GM18517 (cell line): ENCODE results near the gene LRRC74B.

ENCODE experiments used
- ATAC-seq: cut with Tn5 transposase; IDR thresholded peaks from one replicate; pipeline ENCODE4 v1.9.1; 2021; ENCODE audit warnings: mild to moderate bottlenecking, moderate library complexity; ENCODE audit not compliant: unreplicated experiment

LRRC74B gene

DNA sequence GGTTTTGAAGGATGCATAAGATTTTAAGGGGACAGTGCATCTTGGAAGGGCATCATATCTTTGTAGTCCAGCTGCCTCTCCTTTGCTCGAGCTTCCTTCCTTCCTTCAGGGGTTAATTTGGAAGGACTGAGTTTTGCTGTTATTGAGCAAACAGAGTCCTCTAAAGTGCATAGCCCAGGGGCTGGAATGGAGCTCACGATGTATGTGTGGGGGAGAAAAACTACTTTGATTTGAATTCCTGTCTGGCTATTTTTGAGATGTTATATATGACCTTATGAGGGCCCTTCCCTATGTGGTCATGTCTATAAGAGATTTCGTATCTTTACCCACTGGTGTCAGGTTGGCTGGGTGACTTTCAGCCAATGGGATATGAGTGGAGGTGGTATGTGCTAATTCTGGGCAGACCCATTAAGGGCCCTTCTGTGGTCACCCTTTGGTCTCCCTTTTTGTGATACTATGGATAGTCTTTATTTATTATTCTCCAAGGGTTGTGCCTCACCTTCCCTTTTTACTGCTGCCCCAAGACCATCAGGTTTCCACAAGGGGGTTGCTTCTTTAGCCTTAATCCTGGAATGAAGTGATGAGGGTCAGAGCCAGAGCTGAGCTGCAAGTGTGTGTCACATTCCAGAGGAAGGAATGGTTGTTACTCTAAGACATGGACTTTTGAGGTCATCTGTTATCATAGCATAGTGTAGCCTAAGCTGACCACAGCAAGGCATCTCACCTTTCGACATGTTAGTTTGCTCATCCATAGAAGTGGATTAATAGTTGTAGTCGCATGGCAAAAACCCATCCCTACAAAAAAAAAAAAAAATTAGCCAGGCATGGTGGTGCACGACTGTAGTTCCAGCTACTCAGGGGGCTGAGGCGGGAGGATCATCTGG is 54.6 kb downstream of the LRRC74B start:
- ATAC-seq: no peak

DNA sequence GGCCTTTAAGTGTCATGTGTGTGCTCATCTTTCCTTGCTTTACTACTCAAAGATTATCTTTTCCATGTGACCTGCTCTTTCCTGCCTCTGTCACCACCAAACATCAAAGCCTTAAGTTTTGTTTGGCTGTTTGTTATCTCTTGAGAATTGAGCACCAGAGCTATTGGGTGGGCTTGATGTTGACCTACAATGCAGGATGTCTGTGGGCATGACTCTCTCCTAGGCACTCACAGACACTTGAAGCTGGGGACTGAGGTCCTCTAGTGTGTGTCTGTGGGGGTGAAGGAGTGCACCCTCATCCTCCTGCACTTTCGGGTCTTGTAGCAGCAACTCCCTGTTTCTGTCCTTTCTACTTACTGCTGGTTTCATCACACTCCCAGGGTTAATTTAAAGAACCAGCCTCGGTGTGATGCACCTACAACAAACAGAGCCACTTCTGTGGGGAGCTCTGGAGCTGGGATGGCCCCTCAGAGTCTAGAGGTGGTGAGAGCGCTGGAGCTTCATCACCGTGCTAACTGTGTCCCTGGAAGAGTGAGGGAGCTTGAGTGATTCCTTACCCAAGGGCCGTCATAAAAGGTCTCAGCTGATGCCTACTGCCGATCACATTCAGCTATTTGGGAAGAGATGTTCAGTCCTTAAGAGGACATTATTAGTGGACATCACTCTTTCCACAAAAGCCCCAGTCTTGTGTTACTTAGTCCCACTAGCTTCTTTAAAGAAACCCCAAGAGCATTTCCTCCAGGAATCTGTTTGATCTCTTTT is 56.3 kb downstream of the LRRC74B start:
- no peak for ATAC-seq

DNA sequence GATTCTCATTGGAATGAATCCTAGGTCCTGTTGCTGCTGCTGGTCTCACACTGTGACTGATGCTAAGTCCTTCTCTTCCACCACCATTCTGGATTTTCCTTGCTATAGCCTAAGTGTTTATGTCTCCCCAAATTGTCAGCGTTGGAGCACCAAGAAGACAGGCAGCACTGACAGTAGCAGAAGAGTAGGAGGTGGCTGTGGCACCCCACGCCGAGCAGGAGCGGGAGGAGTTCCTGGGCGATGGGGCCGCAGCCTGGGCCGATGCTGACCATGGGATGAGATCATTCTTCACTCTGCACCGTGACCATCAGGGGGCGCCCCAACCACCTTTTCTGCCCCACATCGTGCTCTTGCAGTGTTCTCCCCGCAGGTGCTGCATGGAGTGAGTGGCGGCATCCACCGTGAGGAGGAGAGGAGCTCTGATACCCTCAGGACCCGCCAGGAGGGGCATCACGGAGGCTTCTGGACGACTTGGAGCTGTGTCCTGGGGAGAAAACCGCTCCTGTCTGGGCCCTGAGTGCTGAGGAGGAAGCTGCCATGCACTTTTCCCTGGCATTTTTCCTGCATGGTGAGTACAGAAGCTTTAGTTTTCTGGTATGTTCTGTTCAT is 57.0 kb downstream of the LRRC74B start:
- no peak for ATAC-seq

DNA sequence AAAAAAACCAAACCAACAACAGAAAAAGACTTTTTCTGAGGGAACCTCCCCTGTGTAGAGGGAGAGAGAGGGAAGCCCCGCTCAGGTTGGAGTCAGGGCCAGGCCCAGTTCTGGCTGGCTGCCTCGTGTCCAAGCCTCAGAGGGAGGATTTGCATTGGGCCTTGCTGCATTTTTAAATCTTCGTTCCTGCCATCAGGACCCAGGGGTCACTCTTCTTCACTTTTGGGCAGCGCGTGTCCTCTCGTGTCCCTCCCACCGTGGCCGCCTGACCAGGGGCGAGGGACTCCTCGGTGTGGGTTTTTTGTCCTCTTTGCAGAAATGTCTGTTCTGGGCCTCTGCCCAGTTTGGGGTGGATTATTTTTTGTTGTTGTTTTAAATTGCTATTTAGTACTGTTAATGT is 57.9 kb downstream of the LRRC74B start:
- ATAC-seq: no peak

DNA sequence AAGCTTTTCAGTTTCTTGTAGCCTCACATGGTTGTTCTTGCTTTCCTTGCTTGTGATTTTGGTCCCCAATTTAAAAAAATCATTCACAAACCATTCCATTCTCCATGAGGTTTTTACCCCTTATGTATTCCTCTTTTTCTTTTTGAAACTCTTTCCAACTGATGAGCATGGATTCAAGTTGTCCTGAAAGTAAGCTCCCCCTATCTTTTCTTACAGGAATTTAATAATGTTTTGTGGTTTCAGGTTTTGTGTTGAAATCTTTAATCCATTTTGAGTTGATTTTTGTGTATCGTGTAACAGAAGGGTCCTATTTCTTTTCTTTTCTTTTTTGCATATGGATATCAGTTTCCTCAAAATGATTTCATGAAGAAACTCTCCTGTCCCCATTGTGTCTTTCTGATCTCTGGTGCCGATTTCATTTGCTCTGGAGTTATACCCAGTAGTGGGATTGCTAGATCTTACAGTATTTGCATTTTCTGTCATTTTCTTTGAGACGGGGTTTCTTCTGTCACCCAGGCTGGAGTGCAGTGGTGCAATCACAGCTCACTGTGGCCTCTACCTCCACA is 58.5 kb downstream of the LRRC74B start:
- ATAC-seq: no peak

DNA sequence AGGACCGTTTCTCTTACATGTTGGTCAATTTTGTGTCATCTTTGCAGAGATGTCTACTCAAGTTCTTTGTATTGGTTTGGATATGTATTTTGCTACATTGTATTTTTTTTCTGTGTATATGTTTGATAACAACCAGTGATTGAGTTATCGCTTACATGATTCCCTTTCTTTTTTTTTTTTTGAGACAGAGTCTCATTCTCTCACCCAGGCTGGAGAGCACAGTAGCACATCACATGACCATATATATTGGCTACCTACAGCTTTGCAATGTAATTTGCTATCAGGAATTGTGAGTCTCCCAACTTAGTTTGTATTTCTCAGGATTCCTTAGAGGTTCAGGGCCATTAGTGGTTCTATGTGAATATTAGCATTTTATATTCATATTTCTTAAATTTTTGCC is 59.5 kb downstream of the LRRC74B start:
- ATAC-seq: no peak

DNA sequence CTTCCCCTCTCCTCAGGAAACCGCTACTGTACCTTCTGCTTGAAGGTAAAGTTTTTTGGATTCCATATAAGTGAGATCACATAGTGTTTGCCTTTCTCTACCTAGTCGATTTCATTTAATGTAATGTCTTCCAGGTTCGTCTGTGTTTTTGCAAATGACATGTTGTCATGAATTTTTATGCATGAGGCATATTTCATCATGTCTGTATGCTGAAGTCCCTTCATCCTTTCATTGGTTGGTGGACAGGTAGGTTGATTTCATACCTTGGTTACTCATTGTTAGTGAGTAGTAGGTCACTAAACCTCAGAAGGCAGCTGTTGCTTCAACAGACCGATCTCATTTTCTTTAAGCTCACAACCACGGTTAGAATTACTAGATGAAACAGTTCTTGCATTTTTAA is 60.3 kb downstream of the LRRC74B start:
- ATAC-seq: no peak

DNA sequence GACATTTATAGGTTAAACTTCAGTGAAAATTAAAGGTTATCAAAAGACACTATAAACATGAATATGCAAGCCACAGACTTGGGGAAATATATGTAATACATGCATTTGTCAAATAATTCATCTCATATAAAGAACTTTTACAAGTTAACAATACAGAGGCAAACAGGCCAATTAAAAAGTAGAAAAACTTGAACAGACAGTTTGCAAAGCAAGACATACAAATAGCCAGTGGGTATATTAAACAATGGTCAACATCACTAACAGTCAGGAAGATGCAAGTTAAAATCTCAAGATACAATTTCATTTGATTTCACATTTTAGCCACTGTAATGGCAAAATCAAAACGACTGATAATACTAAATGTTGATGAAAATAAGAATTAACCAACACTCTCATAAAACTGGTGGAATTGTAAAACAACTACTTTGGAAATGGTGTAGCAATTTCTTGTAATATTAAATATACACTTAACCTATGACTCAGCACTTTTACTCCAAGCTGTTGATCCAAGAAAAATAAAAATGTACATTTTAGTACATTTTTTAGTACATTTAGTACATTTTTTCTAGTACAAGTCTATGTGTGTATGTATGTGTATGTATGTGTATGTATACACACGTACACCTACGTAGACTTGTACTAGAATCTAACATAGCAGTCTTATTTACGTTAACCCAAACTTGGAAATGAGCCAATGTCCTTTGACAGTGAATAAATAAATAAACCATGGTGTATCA is 62.8 kb downstream of the LRRC74B start:
- no peak for ATAC-seq
